HUES64 (cell line): Measurements from ENCODE around the gene TUT7.

ENCODE experiments used
- H3K27ac ChIP-seq: 2 replicates; pipeline ENCODE4 v1.7.0; 2013; ENCODE audit warnings: low read depth, low read length, inconsistent platforms
- H3K27me3 ChIP-seq: 2 replicates; pipeline ENCODE4 v1.6.1; 2013; ENCODE audit warnings: mild to moderate bottlenecking, low read length; ENCODE audit not compliant: insufficient read depth
- H3K36me3 ChIP-seq: 2 replicates; pipeline ENCODE4 v1.6.1; 2013; ENCODE audit warnings: mild to moderate bottlenecking, low read length; ENCODE audit not compliant: insufficient read depth
- H3K4me1 ChIP-seq: 2 replicates; pipeline ENCODE4 v1.6.1; 2013; ENCODE audit warnings: mild to moderate bottlenecking, low read length, moderate library complexity; ENCODE audit not compliant: insufficient read depth
- H3K4me3 ChIP-seq: 2 replicates; pipeline ENCODE4 v1.5.1; 2013; ENCODE audit warnings: mild to moderate bottlenecking, low read length, moderate library complexity
- H3K9ac ChIP-seq: 2 replicates; pipeline ENCODE4 v1.6.1; 2013; ENCODE audit warnings: mild to moderate bottlenecking, low read depth, low read length
- H3K9me3 ChIP-seq: 2 replicates; pipeline ENCODE4 v1.6.1; 2013; ENCODE audit warnings: low read depth, low read length; ENCODE audit not compliant: insufficient read depth
- WGBS: fragments of 150-250, 120-280 bp; methylation state at CpG from one replicate; pipeline ENCODE4 v1.1.7; 2013; ENCODE audit warnings: missing lambda C conversion rate; 5-methylcytosine and 5-hydroxymethylcytosine counted together

TUT7 gene

GRCh38 chr9:86256653-86257052, 97.6 kb downstream of the TUT7 start:
- H3K27me3 ChIP-seq, result no peaks in the 10 kb centered on the region
- no peak overlapping the region for H3K4me3 ChIP-seq
- H3K9ac ChIP-seq, result no peak overlapping the region
- no peaks in the 10 kb centered on the region for H3K4me1 ChIP-seq
- no peaks in the 10 kb centered on the region for H3K36me3 ChIP-seq
- H3K27ac ChIP-seq, result no peak overlapping the region
- WGBS, result 97% methylated on average over 3 of the region's 3 CpGs
- peaks cover 15% of the 10 kb centered on the region for H3K9me3 ChIP-seq

- no peak overlapping the region for H3K9ac ChIP-seq
- no peak overlapping the region for H3K4me3 ChIP-seq
- no peak overlapping the region for H3K27ac ChIP-seq
- WGBS, result 92% methylated on average over 3 of the region's 3 CpGs
- peaks cover 15% of the 10 kb centered on the region for H3K9me3 ChIP-seq
- H3K36me3 ChIP-seq, result no peaks in the 10 kb centered on the region
- no peaks in the 10 kb centered on the region for H3K27me3 ChIP-seq
- no peaks in the 10 kb centered on the region for H3K4me1 ChIP-seq
Measured at GRCh38 chr9:86253577-86253976, 100.6 kb downstream of the TUT7 start.

GRCh38 chr9:86252870-86253269, 101.3 kb downstream of the TUT7 start:
- no peak overlapping the region for H3K4me3 ChIP-seq
- H3K9me3 ChIP-seq, result peaks cover 15% of the 10 kb centered on the region
- WGBS, result 89% methylated on average over 1 of the region's 1 CpG
- no peak overlapping the region for H3K9ac ChIP-seq
- H3K4me1 ChIP-seq, result no peaks in the 10 kb centered on the region
- H3K36me3 ChIP-seq, result no peaks in the 10 kb centered on the region
- no peak overlapping the region for H3K27ac ChIP-seq
- no peaks in the 10 kb centered on the region for H3K27me3 ChIP-seq

- H3K9ac ChIP-seq, result no peak overlapping the region
- no peaks in the 10 kb centered on the region for H3K27me3 ChIP-seq
- H3K9me3 ChIP-seq, result peaks cover 15% of the 10 kb centered on the region
- H3K4me1 ChIP-seq, result 0 out of 2 replicates have a peak, but pooled peaks cover 7% of the 10 kb centered on the region
- no peak overlapping the region for H3K4me3 ChIP-seq
- no peaks in the 10 kb centered on the region for H3K36me3 ChIP-seq
- no peak overlapping the region for H3K27ac ChIP-seq
Measured at GRCh38 chr9:86250123-86250522, 104.1 kb downstream of the TUT7 start.

GRCh38 chr9:86248746-86249145, 105.5 kb downstream of the TUT7 start:
- no peak overlapping the region for H3K4me3 ChIP-seq
- H3K4me1 ChIP-seq, result 0 out of 2 replicates have a peak, but pooled peaks cover 7% of the 10 kb centered on the region
- H3K9ac ChIP-seq, result no peak overlapping the region
- no peaks in the 10 kb centered on the region for H3K27me3 ChIP-seq
- H3K36me3 ChIP-seq, result no peaks in the 10 kb centered on the region
- peaks cover 15% of the 10 kb centered on the region for H3K9me3 ChIP-seq
- H3K27ac ChIP-seq, result no peak overlapping the region
- 98% methylated on average over 4 of the region's 4 CpGs for WGBS

GRCh38 chr9:86246752-86247161, 107.5 kb downstream of the TUT7 start:
- no peaks in the 10 kb centered on the region for H3K36me3 ChIP-seq
- no peaks in the 10 kb centered on the region for H3K9me3 ChIP-seq
- H3K4me1 ChIP-seq, result 0 out of 2 replicates have a peak, but pooled peaks cover 10% of the 10 kb centered on the region
- WGBS, result 60% methylated on average over 6 of the region's 6 CpGs
- no peak overlapping the region for H3K9ac ChIP-seq
- no peak overlapping the region for H3K27ac ChIP-seq
- no peak overlapping the region for H3K4me3 ChIP-seq
- H3K27me3 ChIP-seq, result no peaks in the 10 kb centered on the region

DNA sequence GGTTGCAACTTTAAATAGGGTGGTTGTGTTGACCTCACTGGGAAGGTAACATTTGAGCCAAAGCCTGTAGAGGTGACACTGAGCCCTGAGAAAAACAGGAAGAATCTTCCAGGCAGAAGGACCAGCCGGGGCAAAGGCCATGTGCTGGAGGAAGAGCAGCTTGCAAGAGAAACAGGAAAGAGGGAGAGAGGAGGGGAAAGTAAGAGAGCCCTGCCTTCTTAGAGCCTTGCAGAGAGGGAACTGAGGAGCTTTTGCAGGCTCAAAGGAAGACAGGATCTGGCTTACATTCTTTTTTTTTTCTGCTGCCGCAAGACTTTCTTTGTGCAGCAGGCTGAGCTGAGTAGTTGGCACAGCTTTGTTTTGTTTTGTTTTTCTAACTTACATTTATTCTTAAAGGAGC, 112.1 kb downstream of the TUT7 start:
- WGBS, result 55% methylated on average over 2 of the region's 2 CpGs
- H3K9me3 ChIP-seq, result no peaks in the 10 kb centered on the region
- H3K27me3 ChIP-seq, result no peaks in the 10 kb centered on the region
- 0 out of 2 replicates have a peak, but pooled peaks cover 10% of the 10 kb centered on the region for H3K4me1 ChIP-seq
- H3K27ac ChIP-seq, result no peak overlapping the region
- H3K36me3 ChIP-seq, result no peaks in the 10 kb centered on the region
- no peak overlapping the region for H3K4me3 ChIP-seq
- no peak overlapping the region for H3K9ac ChIP-seq

- Histone ChIP-seq H3K27ac (no peak overlapping the region), H3K4me1 (0 out of 2 replicates have a peak, but pooled peaks cover 5% of the 10 kb centered on the region), H3K36me3 (no peaks in the 10 kb centered on the region), H3K9me3 (no peaks in the 10 kb centered on the region), H3K9ac (no peak overlapping the region), H3K4me3 (no peak overlapping the region), H3K27me3 (no peaks in the 10 kb centered on the region)
- 93% methylated on average over 7 of the region's 7 CpGs for WGBS
Measured at GRCh38 chr9:86241216-86241615, 113.0 kb downstream of the TUT7 start.

DNA sequence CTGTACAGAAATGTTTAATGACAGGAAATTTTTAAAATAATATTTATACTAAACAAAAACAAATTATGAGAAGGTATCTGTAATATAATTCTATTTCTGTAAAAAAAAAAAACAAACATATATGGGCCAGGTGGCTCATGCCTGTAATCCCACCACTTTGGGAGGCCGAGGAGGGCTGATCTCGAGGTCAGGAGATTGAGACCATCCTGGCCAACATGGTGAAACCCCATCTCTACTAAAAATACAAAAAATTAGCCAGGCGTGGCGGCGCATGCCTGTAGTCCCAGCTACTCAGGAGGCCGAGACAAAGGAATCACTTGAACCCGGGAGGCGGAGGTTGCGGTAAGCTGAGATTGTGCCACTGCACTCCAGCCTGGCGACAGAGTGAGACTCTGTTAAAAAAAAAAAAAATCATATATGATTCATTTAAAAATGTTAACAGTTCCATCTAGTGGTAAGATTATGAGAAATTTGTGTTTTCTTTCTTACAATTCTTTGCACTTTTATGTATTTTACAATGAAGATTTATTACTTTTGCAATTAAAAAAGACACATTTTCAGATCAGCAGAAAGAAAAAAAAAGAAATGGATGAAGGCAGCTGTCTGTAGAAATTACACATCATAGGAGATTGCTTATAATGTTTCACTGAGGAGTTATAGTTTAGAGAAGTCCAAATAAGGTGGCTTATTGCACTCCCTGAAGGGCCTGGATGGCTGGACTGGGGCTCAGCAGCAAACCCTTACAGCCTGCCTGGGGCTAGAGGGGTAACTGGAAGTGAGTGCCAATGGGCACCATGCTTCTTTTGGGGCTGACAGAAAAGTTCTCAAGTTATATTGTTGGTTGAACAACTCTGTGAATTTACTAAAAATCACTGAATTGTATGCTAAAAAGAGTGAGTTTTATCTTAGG, 115.1 kb downstream of the TUT7 start:
- H3K4me3 ChIP-seq, result no peak overlapping the region
- H3K36me3 ChIP-seq, result no peaks in the 10 kb centered on the region
- WGBS, result 95% methylated on average over 9 of the region's 10 CpGs
- H3K9me3 ChIP-seq, result no peaks in the 10 kb centered on the region
- H3K4me1 ChIP-seq, result 0 out of 2 replicates have a peak, but pooled peaks cover 2% of the 10 kb centered on the region
- H3K27me3 ChIP-seq, result no peaks in the 10 kb centered on the region
- no peak overlapping the region for H3K9ac ChIP-seq
- no peak overlapping the region for H3K27ac ChIP-seq
